ENCODE measurements around the gene ACTR6.
"Not testable (repeated sequence)": the region's sequence is repeated elsewhere in the genome, so short reads cannot be mapped to it uniquely, and the experiment has no call there.

ACTR6 gene

DNA sequence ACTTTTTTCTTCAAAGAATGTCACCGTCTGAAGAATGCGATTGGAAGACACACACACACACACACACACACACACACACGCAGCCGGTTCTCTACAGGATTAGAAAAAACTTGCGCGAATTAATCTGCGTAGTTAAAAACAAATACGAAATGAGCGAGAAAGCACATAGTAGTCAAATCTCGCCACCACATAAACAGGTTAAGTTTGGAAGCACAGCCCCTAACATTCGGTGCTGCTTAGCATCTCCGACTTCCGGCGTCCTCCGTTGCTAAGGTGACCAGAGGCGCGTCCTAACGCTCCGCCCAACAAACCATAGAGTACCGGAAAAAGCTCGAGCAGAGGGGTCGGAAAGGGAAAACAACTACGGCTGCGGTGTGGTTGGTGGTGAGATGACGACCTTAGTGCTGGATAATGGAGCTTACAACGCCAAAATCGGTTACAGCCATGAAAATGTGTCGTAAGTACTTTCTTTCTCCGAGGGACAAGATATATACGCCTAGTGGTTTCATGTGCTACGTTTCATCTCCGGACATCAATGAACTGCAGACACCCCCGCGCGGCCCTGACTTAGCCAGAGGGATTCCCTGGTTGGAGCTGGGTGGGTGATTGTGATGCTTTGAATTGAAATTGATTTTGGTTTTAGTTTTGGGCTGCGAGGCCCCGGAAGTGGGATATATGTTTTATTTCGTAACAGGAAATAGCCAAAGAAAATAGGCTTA lies at the start of gene ACTR6:
ACTR6 (plus strand) TSS at position 353 of the 719 bp plus-strand sequence; CDS start at position 390, 37 bp downstream.
- DNase-seq = peak; percentile 78

DNA sequence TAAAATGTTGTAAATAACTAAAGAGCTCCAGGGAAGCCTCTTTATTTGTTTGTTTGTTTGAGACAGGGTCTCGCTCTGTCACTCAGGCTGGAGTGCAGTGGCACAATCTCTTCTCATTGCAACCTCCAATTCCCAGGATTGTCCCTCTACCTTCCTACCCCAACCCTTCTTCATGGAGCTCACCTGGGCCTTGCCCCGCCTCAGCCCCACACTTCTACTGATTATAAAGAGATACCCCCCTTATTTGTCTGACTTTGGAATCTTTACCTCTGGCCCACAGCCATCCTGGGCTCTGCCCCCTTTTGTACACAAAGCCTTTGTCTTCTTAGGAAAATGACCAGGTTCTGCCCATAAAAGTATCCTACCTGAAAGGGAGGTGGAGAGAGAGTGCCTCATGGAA lies 48.8 kb upstream of the ACTR6 start:
- no peak for DNase-seq

DNA sequence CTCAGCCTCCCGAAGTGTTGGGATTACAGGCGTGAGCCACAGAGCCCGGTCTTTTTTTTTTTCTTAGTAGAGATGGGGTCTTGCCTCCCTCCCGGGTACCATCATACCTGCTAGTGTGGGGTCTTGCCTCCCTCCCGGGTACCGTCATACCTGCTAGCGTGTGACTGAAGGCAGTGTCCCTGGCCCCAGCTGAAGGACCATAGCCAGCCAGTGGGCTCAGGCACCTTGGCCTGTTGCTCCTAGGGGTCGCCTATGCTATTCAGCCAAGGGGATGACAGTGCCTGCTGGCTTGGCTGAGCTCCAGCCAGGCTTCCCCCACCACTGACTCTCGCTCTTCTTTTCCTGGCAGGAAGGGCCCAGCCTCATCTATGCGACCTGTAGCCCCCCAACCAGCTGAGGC lies 47.5 kb upstream of the ACTR6 start:
- no peak for DNase-seq

DNA sequence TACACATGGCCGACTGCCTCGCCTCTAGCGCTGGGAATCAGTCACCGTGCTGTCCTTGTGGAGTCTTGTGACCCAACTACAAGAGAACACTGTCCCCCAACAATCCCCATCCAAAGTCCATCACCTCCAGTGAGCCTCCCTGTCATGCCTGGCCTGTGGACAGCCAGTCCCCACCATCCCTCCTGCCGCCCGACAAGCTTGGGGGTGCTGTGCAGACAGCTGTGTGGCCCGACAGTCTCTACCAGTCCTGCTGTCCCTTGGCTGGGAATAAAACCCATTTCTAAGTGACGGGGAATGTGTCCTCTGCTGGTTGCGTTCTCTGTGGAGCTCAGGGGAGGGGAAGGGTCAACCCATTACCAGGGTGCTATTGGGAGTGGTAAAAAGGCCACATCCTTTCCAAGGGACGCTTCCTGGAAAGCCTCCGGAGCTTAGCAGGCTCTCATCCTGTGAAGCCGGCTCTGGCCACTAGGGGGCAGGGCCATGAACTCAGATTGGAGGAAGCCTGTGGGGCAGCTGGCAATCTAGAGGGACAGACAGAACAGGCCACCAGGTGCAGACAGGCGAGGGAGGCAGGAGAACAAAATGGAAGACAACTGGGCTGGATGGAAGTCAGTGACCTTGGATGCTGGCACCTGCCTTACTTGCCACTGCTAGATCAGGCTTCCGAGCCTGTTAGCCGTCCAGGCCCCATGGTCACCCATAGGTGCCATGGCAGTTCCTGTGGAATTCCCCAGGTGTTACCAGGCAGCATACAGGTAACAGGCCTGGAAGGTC lies 46.0 kb upstream of the ACTR6 start:
- DNase-seq = no peak

DNA sequence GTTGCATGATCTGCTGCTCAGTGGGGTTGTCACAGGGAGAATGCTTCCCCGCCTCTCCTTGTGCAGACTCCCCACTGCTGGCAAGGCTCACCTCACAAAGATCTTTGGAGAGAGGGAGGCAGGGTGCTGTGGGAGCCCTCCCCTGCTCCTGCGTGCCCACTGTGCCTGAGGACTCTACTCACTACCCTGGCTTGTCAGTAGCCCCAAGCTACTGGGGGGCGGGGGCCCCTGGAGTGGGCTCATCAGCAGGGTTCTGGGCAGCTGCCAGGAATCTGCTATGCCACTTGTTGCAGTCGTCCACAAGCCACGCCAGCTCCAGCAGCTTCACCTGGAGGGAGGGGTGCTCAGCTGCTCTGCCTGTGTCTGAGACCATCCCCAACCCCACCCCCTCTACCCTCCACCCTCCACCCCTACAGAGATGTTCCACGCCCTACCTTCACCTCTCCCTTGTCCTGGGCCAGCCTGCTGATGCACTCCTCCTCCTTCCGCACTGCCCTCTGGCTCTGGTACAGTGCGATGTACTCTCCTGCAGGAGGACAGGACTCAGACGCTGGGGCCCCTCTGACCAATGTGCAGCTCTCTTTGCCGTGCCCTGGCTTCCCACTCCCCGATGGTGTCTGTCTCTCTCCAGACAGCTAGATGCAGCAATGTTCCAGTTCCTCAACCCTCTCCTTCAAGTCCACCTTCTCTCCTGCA lies 43.7 kb upstream of the ACTR6 start:
- no peak for DNase-seq

DNA sequence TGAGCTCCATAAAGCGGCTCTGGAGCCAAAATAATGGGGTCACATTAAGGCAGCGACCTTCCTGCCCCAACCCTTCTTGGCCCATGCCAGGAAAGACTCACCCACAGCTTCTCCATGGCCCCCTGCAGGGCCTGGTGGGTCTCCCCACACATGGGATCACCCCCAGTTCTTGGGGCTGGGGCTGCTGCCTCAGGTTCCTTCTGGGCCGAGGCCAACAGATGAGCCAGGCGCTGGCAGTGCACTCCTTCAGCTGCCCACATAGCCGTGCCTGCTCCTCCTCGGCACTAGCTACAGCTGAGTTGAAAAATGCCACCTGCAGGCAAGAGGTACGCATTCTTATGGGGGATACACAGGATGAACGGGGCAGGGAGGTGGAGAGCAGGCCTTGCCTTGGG lies 43.2 kb upstream of the ACTR6 start:
- DNase-seq = no peak

DNA sequence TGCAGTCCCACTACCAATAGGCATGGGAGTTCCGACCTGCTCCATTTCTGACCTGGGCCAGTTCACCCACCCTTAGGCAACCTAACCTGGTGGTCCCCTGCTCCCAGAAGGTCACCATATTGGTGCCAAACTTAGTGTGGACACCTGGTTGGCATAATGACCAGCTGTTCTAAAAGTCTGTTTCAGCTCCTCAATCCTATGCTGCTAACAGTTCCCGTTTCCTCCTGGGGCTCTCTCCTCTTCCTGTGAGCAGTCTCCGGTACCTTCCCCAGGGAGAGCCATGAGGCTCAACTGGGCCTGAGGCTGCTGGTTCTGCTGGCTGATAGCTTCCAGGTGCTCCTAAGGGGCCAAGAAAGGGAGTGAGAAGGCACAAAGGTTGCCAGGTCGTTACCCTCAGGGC lies 42.1 kb upstream of the ACTR6 start:
- no peak for DNase-seq

DNA sequence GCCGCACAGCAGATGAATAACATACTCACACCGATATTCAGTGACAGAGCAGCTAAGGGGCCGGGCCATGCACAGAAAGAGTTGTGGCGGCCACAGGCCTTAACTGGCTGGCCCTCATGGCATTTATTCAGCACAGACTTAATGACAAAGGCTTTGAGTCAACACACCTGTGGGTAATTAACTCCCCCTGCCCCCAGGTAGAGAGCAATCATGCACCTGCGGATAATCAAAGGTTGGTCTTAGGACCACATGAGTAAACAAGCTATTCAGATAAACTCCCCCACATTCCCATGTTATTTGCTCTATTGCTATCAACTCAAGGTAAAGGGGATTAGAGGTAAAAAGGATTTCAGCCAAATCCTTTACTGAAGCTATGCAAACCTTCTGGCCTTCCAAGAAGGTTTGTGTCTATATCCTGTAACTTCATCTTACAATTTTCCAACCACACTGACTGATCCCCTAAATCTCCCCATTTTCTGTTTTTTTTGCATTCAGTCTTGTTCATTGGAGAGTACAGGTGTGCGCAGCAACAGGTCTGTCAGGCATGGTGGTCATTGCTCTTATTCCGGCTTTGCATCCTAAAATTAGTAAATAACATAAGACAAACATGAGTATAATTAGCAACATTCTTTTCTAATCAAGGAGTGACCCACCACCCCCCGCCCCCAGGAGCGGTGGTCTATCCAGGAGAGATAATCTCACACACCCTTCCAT lies 41.1 kb upstream of the ACTR6 start:
- no peak for DNase-seq

DNA sequence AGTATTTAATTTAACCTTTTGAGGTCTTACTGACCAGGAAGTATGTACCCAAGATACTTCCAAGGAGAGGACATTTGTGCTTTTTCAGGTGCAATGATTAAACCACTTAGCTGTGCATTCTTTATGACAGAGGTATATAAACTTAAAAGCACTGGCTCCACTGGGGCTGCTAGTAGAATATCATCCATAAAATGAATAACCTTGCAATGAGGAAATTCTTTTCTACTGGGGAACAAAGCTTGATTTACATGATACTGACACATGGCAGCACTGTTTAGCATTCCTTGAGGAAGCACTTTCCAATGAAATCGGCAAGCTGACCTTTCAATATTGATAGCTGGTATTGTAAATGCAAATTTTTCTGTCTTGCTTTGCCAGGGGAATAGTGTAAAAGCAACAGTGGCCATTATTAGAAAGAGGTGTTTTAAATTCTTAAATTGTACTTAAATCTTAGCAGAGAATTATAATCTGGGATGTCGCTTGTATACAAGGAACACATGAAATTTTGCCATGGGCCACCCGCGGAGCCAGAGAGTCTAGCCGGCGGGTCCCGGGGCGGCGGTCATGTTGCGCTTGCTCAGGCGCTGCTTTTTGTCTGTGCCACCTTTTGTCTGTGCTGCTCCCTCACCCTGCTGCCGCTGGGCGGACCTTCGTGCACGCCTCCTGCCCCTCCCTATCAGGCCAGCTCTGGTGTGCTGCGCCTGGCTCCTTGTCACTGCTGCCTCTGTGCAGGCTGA lies 37.0 kb upstream of the ACTR6 start:
- DNase-seq = peak; percentile 57

DNA sequence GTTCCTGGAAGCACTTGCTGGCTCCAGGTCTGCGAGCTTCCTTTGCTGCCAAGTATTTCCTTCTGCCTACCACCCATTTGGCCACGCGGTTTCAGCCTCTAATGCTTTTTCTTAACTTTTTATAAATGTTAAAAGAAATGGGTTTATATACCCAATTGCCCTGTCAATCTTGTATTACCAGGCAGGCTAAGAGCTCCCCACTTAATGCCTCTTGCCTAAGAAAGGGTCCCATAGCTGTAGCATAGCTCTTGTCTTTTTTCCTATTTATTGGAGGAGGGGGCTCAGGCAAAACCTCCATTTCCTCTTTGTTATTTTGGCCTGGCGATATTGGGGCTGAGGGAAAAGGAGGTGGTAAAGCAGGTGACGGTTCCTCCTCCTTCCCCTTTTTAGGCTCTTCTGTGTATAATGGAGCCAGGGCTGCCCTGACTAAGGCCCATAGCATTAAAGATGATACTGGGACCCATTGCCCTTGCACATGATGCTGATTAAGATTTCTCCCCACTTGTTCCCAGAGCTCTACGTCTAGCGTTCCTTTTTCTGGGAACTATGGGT lies 36.4 kb upstream of the ACTR6 start:
- DNase-seq = no peak

DNA sequence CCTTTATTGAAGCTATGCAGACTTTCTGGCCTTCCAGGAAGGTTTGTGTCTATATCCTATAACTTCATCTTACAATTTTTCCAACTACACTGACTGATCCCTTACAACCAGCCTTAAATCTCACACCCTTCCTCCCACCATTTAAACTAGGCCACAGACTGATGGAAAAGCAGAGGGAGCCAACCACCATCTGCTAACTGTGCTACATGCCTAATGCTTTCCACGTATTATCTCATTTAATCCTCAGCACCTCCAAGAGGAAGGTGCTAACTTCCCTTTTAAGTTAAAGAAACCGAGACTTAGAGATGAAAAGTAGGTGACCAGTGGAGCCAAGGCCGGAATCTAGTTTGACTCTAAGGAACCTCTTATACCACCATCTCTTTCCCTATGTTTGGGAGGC lies 35.3 kb upstream of the ACTR6 start:
- no peak for DNase-seq

DNA sequence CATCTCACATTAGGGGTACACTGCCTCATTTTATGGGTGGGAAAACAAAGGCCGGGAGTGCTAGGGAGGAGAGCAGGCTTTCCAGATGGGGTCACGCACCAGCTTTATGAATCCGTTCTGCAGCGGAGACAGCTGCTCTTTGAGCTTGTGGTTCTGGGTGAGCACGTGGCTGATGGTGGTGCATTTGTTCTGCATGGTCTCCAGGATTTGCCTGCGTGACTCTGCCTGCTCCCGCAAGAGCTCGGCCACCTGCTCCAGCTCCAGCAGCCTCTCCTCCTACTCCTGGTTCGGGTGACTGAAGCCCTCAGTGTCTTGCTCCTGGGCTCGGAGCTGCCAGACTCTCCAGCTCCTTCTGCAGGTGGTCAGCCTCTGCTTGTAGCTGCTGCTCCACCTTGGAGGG lies 34.4 kb upstream of the ACTR6 start:
- no peak for DNase-seq

DNA sequence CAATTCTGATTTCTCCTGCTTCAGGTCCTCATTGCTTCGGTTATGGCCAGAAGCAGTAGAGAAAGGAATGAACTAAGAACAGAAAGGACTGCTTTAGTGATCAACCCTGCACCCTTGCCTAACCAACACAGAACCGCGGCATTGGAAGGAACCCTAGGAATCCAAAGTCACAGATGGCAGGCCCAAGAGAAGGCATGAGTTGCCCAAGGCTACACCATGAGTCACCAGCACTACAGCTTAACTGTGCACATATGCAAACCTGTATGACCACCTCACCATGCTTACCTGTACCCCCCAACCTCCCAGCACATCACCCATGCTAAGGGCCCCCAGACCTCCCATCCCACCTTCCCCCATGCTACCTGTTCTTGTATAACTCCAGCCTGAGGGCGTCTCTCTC lies 32.1 kb upstream of the ACTR6 start:
- no peak for DNase-seq

DNA sequence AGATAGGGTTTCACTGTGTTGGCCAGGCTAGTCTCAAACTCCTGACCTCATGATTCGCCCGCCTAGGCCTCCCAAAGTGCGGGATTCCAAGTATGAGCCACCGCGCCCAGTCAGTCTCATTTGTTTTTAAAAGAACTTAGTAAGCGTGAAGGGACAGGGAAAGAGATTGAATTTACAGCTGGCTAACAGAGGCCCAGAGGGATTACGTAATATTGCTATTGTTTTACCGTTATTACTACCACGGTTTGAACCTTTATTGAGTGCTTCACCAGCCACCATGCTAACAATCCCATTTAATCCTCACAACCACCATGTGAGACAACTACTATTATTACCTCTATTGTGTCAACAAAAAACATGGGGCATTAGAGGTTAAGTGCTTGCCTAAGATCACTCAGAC lies 31.3 kb upstream of the ACTR6 start:
- DNase-seq = no peak

DNA sequence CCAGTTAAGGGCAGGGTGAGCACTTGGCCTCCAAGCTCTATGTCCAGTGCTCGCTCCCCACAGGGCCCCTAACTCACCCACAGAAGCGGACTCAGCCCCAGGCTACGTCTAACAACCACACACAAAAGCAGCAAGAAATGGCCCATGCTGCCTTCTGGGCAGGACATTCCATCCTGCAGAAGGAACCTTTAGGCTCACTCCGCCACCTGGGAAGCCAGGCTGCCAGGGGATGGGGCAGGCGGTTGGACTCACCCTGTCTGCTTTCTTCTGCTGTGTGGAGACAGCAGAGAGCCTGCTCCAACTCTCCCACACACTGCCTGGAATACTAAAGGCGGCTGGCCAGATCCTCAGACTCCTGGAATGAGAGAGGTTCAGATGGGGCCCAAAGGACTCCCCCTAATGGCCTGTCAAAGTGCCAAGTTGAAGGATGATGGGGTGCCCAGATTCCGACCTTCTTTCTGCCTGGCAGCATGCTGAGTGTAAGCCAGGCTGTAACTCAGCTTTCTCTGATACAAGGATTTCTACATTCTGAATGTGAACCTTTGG lies 30.2 kb upstream of the ACTR6 start:
- no peak for DNase-seq

DNA sequence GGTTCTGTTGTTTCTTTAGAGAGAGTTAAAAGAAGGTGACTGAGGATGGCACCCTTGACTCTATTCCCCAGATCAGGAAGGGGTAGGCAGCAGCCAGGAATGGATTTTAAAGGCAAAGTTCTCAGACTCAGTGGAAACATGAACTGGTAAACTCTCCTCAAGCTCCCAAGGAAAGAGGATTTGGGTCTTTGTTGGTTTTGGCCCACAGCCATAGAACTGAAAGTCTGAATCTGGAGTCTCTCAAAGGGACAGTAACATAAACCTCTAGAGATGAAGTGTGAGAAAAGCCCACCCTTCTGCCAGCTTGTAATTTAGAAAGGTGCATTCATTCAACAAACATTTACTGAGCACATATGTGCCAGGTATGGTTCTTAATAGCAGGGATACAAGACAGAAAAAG lies 29.4 kb upstream of the ACTR6 start:
- no peak for DNase-seq

DNA sequence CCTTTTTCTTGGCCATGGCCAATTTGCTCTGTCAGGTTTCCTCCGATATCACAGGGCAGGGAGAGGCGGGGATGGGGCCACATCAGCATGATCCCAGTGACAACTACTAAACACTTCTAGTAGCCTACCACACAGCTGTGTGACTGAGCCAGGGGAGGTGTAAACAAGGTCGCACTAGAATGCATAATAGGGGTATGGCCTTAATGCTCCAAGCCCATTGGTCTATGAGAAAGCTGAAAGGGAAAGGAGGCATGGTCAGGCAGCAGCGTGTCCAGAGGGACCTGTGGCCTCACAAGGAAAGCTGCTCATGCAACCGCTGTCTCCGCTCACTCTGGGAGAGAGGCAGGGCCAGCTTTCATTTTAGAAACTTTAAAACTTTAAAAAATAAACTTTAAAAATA lies 27.5 kb upstream of the ACTR6 start:
- no peak for DNase-seq

DNA sequence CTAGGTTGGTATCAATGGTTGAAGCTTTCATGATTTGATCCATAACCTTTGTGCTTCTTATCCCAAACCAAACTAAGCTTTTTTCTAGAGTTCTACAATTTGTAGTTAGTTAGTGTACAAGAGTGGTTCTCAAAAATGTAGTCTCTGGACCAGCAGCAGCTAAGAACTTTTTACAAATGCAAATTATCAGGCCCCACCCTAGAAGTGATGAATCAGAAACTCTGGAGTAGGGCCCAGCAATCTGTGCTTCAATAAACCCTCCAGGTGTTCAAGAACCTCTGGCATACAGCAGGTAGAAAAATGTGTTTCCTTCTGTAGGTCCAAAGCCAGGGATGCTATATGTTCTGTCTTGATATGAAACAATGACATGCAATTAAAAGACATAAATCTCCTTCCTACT lies 26.1 kb upstream of the ACTR6 start:
- no peak for DNase-seq

DNA sequence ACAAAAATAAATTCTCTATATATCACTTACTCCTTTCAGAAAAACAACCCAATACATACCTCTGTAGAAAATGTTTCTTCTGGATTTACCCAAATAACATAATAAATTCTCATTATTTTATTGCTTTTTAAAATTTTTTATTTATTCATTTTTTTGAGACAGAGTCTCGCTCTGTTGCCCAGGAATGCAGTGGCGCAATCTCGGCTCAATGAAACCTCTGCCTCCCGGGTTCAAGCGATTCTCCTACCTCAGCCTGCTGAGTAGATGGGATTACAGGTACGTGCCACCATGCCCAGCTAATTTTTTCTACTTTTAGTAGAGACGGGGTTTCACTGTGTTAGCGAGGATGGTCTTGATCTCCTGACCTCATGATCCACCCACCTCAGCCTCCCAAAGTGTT lies 24.1 kb upstream of the ACTR6 start:
- not testable (repeated sequence) for DNase-seq

DNA sequence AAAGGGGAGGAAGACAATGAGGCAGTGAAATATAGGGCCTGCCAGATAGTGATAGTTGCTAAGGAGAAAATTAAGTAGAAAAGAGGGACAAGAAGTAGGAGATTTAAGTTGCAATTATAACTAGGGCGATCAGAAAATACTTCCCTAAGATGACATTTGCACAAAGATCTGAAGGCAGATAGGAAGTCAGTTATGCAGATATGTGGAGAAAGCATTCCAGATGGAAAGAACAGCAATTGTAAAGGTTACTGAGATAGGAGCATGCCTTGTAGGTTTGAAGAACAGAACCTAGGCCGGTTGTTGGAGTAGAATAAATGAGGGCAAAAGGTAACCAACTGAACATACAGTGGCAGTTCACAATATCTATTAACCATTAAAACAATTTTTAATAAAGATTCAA lies 21.4 kb upstream of the ACTR6 start:
- DNase-seq = no peak

DNA sequence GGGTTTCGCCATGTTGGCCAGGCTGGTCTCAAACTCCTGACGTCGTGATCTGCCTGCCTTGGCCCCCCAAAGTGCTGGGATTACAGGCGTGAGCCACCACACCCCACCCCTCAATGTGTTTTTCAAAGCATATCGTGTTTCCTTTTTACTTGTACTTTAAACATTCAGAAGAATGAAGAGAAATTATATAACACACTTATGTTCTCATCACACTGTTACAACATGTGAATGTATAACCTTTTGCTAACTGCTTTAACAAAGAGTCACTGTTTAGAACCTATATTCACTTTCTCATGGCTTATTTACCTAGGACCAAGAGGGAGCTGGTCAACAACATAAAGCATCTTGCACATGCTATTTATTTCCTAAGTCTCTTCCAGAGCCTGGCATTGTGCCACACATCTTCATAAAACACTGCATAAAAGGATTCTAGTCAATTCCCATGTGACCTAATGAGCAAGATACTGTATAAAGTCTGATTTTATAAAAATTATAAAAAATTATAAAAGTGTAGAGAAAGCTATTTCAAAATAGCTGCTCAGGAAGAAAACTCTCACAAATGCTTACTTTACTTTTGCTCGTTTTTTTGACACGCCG lies 16.0 kb upstream of the ACTR6 start:
- DNase-seq = no peak

Data from NCI-H2081 treated with DMSO at 0.1 percent for 48 hours (cell line).